ENCODE data around the gene PLPP4. TPM values are rescaled to one million over a fixed set of nuclear protein-coding genes. Genes with fewer than 3 reads are reported as not detected.

Gene PLPP4
- total RNA-seq, 1 experiment from 2014 or later: not detected

- Histone ChIP-seq H3K27ac (no peak overlapping the region), H3K9me3 (ENCODE audit: insufficient read depth, low read depth) (no peaks in the 10 kb centered on the region), H3K79me2 (ENCODE audit: low read depth) (no peaks in the 10 kb centered on the region), H3K4me2 (no peak overlapping the region), H3K9me2 (ENCODE audit: insufficient read depth) (no peaks in the 10 kb centered on the region), H2AFZ (no peak overlapping the region), H3K27me3 (ENCODE audit: insufficient read depth, low read depth) (no peaks in the 10 kb centered on the region), H4K20me1 (ENCODE audit: insufficient read depth) (no peaks in the 10 kb centered on the region), H3F3A (ENCODE audit: insufficient read depth, low read depth) (no peaks in the 10 kb centered on the region), H3K36me3 (ENCODE audit: low read depth) (no peaks in the 10 kb centered on the region), H3K4me3 (no peak overlapping the region), H3K4me1 (replicated peaks; ENCODE audit: insufficient read depth) (no peaks in the 10 kb centered on the region)
- BruUV-seq (replicated peaks): no TSS peak
- intact Hi-C loops (cut with micrococcal nuclease; ENCODE audit: unreplicated experiment): no loop called here
- POLR2A ChIA-PET (ENCODE audit: unreplicated experiment): no interaction called here
- CTCF ChIA-PET: no interaction called here
- TF ChIP-seq EZH2 (IDR thresholded peaks at IDR 0.05; ENCODE audit: low read depth) (no peak), CTCF (conservative IDR thresholded peaks at IDR 0.05) (no peak)
- DNase-seq: no peak
These were observed 9.0 kb downstream of the PLPP4 start for GRCh38 chr10:120466006-120466405.

GRCh38 chr10:120473593-120473992 lies 16.6 kb downstream of the PLPP4 start:
- Histone ChIP-seq H3F3A (ENCODE audit: insufficient read depth, low read depth) (no peaks in the 10 kb centered on the region), H2AFZ (no peak overlapping the region), H3K27me3 (ENCODE audit: insufficient read depth, low read depth) (no peaks in the 10 kb centered on the region), H3K27ac (no peak overlapping the region), H3K4me1 (replicated peaks; ENCODE audit: insufficient read depth) (no peaks in the 10 kb centered on the region), H3K4me3 (no peak overlapping the region), H3K4me2 (no peak overlapping the region), H3K36me3 (ENCODE audit: low read depth) (no peaks in the 10 kb centered on the region), H3K79me2 (ENCODE audit: low read depth) (no peaks in the 10 kb centered on the region), H3K9me3 (ENCODE audit: insufficient read depth, low read depth) (no peaks in the 10 kb centered on the region), H4K20me1 (ENCODE audit: insufficient read depth) (no peaks in the 10 kb centered on the region), H3K9me2 (ENCODE audit: insufficient read depth) (no peaks in the 10 kb centered on the region)
- intact Hi-C loops (cut with micrococcal nuclease; ENCODE audit: unreplicated experiment): no loop called here
- ChIA-PET CTCF (no interaction called here), POLR2A (ENCODE audit: unreplicated experiment) (no interaction called here)
- no peak for TF ChIP-seq EZH2 (IDR thresholded peaks at IDR 0.05; ENCODE audit: low read depth)
- no peak for TF ChIP-seq CTCF (conservative IDR thresholded peaks at IDR 0.05)
- DNase-seq: no peak
- no TSS peak for BruUV-seq (replicated peaks)

- no TSS peak for BruUV-seq (replicated peaks)
- Histone ChIP-seq H3K27me3 (ENCODE audit: insufficient read depth, low read depth) (no peaks in the 10 kb centered on the region), H3K27ac (no peak overlapping the region), H2AFZ (no peak overlapping the region), H3F3A (ENCODE audit: insufficient read depth, low read depth) (no peaks in the 10 kb centered on the region), H3K9me3 (ENCODE audit: insufficient read depth, low read depth) (no peaks in the 10 kb centered on the region), H3K79me2 (ENCODE audit: low read depth) (no peaks in the 10 kb centered on the region), H3K9me2 (ENCODE audit: insufficient read depth) (no peaks in the 10 kb centered on the region), H4K20me1 (ENCODE audit: insufficient read depth) (no peaks in the 10 kb centered on the region), H3K4me2 (no peak overlapping the region), H3K4me1 (replicated peaks; ENCODE audit: insufficient read depth) (no peaks in the 10 kb centered on the region), H3K36me3 (ENCODE audit: low read depth) (no peaks in the 10 kb centered on the region), H3K4me3 (no peak overlapping the region)
- no peak for DNase-seq
- TF ChIP-seq EZH2 (IDR thresholded peaks at IDR 0.05; ENCODE audit: low read depth): no peak
- TF ChIP-seq CTCF (conservative IDR thresholded peaks at IDR 0.05): no peak
- ChIA-PET CTCF (no interaction called here), POLR2A (ENCODE audit: unreplicated experiment) (no interaction called here)
- intact Hi-C loops (cut with micrococcal nuclease; ENCODE audit: unreplicated experiment): no loop called here
These were observed 17.9 kb downstream of the PLPP4 start for GRCh38 chr10:120474956-120475355.

Data from PC-9 (cell line).